ENCODE results near the gene KASH5. TPM values are rescaled to one million over a fixed set of nuclear protein-coding genes. Genes with fewer than 3 reads are reported as not detected.

The KASH5 gene
- total and polyA plus RNA-seq, 2 of the 13 experiments (the other 11 are each of a cell fraction or from before 2014, with no cell fraction given) = not detected

- no peak for TF ChIP-seq SRY (CRISPR knock-in tag; IDR thresholded peaks at IDR 0.05)
- TF ChIP-seq ZFP36L2 (CRISPR knock-in tag; IDR thresholded peaks at IDR 0.05) = 0 out of 2 replicates have a peak, but pooled peaks have one; percentile 76
- TF ChIP-seq PAX8 (CRISPR knock-in tag; IDR thresholded peaks at IDR 0.05; ENCODE audit: borderline replicate concordance) = no peak
- peak; percentile 52; the same call in 1 of the 2 replicates for TF ChIP-seq ERF (CRISPR knock-in tag; IDR thresholded peaks at IDR 0.05)
- TF ChIP-seq CREM (IDR thresholded peaks at IDR 0.05) = peak; percentile 56
- no peak for TF ChIP-seq CREM (CRISPR knock-in tag; IDR thresholded peaks at IDR 0.05)
- no peak for TF ChIP-seq SMYD3 (CRISPR knock-in tag; IDR thresholded peaks at IDR 0.05)
- TF ChIP-seq RXRA (CRISPR knock-in tag; IDR thresholded peaks at IDR 0.05) = peak; percentile 30; the same call in 1 of the 2 replicates
- TF ChIP-seq ZFP90 (CRISPR knock-in tag; IDR thresholded peaks at IDR 0.05; ENCODE audit: borderline replicate concordance) = peak; percentile 34; the same call in 1 of the 2 replicates
- TF ChIP-seq MXD4 (CRISPR knock-in tag; IDR thresholded peaks at IDR 0.05) = peak; percentile 57; the same call in 1 of the 2 replicates
- TF ChIP-seq MEIS1 (CRISPR knock-in tag; IDR thresholded peaks at IDR 0.05; ENCODE audit: borderline replicate concordance) = no peak
- TF ChIP-seq ZNF263 (CRISPR knock-in tag; IDR thresholded peaks at IDR 0.05) = peak; percentile 67
- no peak for TF ChIP-seq ZNF33A (CRISPR knock-in tag; IDR thresholded peaks at IDR 0.05; ENCODE audit: borderline replicate concordance)
- TF ChIP-seq, protein P1, sequence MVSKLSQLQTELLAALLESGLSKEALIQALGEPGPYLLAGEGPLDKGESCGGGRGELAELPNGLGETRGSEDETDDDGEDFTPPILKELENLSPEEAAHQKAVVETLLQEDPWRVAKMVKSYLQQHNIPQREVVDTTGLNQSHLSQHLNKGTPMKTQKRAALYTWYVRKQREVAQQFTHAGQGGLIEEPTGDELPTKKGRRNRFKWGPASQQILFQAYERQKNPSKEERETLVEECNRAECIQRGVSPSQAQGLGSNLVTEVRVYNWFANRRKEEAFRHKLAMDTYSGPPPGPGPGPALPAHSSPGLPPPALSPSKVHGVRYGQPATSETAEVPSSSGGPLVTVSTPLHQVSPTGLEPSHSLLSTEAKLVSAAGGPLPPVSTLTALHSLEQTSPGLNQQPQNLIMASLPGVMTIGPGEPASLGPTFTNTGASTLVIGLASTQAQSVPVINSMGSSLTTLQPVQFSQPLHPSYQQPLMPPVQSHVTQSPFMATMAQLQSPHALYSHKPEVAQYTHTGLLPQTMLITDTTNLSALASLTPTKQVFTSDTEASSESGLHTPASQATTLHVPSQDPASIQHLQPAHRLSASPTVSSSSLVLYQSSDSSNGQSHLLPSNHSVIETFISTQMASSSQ (IDR thresholded peaks at IDR 0.05; ENCODE audit: low read depth) = no peak
- TF ChIP-seq, protein P1 (CRISPR knock-in tag; IDR thresholded peaks at IDR 0.05; ENCODE audit: borderline replicate concordance) = no peak
- TF ChIP-seq, protein P2, sequence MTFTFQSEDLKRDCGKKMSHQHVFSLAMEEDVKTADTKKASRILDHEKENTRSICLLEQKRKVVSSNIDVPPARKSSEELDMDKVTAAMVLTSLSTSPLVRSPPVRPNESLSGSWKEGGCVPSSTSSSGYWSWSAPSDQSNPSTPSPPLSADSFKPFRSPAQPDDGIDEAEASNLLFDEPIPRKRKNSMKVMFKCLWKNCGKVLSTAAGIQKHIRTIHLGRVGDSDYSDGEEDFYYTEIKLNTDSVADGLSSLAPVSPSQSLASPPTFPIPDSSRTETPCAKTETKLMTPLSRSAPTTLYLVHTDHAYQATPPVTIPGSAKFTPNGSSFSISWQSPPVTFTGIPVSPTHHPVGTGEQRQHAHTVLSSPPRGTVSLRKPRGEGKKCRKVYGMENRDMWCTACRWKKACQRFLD (CRISPR knock-in tag; IDR thresholded peaks at IDR 0.05; ENCODE audit: borderline replicate concordance) = no peak; the same call in 1 of the 2 replicates
- peak; percentile 79; the same call in 1 of the 2 replicates for TF ChIP-seq IRF9 (CRISPR knock-in tag; IDR thresholded peaks at IDR 0.05; ENCODE audit: borderline replicate concordance)
- TF ChIP-seq TEAD2 (CRISPR knock-in tag; IDR thresholded peaks at IDR 0.05) = no peak
- TF ChIP-seq MED13 (CRISPR knock-in tag; IDR thresholded peaks at IDR 0.05) = no peak
- peak; percentile 62; the same call in 1 of the 2 replicates for TF ChIP-seq SALL1 (CRISPR knock-in tag; IDR thresholded peaks at IDR 0.05)
- TF ChIP-seq, protein P3, sequence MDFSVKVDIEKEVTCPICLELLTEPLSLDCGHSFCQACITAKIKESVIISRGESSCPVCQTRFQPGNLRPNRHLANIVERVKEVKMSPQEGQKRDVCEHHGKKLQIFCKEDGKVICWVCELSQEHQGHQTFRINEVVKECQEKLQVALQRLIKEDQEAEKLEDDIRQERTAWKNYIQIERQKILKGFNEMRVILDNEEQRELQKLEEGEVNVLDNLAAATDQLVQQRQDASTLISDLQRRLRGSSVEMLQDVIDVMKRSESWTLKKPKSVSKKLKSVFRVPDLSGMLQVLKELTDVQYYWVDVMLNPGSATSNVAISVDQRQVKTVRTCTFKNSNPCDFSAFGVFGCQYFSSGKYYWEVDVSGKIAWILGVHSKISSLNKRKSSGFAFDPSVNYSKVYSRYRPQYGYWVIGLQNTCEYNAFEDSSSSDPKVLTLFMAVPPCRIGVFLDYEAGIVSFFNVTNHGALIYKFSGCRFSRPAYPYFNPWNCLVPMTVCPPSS (IDR thresholded peaks at IDR 0.05) = no peak
- no peak for TF ChIP-seq ZNF432 (CRISPR knock-in tag; IDR thresholded peaks at IDR 0.05; ENCODE audit: borderline replicate concordance)
- TF ChIP-seq, protein P4, sequence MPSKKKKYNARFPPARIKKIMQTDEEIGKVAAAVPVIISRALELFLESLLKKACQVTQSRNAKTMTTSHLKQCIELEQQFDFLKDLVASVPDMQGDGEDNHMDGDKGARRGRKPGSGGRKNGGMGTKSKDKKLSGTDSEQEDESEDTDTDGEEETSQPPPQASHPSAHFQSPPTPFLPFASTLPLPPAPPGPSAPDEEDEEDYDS (CRISPR knock-in tag; IDR thresholded peaks at IDR 0.05) = peak; percentile 92
Observed at GRCh38 chr19:49453013-49453756, 65.1 kb downstream of the KASH5 start, which contains the start of gene ALDH16A1 (continued).

All from HepG2 (cell line).